IMR-90 (cell line): ENCODE results near the gene SHC2. TPM values are rescaled to one million over a fixed set of nuclear protein-coding genes. Genes with fewer than 3 reads are reported as not detected.

Experiments used
- ATAC-seq: fragments of 200-7000 bp; cut with Tn5 transposase; 2 replicates; pipeline ENCODE4 v1.9.1; 2020; ENCODE audit warnings: low read depth, mild to moderate bottlenecking, moderate library complexity
- BruUV-seq: library from RNA; stranded (reverse); fragments of 400-500 nt; replicated peaks from 2 replicates; lab custom pipeline; 2021; lab: Mats Ljungman, UMichigan
- CTCF ChIA-PET: fragments of 300-600 bp; formaldehyde crosslinking; extraction: SDS; loops from one replicate; lab custom pipeline; 2021; ENCODE audit warnings: antibody characterized with exemption; lab: Yijun Ruan, JAX
- POLR2A ChIA-PET: fragments of 300-600 bp; sonication (Branson Sonifier 250); formaldehyde crosslinking; loops from one replicate; lab custom pipeline; 2022; ENCODE audit warnings: antibody characterized with exemption; ENCODE audit not compliant: unreplicated experiment; lab: Charles Lee
- DNase-seq: peaks from one replicate; pipeline ENCODE4 v3.0.0; 2013
- H2AFZ ChIP-seq: replicated peaks from 2 replicates; pipeline ENCODE3; 2013; ENCODE audit warnings: low read length, mild to moderate bottlenecking; ENCODE audit not compliant: poor library complexity
- H2AK5ac ChIP-seq: 2 replicates; pipeline ENCODE4 v1.6.1; 2013; ENCODE audit warnings: low read depth, low read length, inconsistent platforms
- H2AK9ac ChIP-seq: replicated peaks from 2 replicates; pipeline ENCODE3; 2013; ENCODE audit warnings: mild to moderate bottlenecking, low read depth, low read length, moderate library complexity; ENCODE audit not compliant: poor library complexity
- H2BK120ac ChIP-seq: 2 replicates; pipeline ENCODE4 v1.6.1; 2013; ENCODE audit warnings: low read depth, low read length, inconsistent platforms
- H2BK15ac ChIP-seq: 3 replicates; pipeline ENCODE4 v1.6.1; 2013; ENCODE audit warnings: low read depth, low read length, inconsistent platforms
- H2BK20ac ChIP-seq: 2 replicates; pipeline ENCODE4 v1.6.1; 2013; ENCODE audit warnings: low read depth, mild to moderate bottlenecking, inconsistent platforms, low read length, moderate library complexity
- H2BK5ac ChIP-seq: 2 replicates; pipeline ENCODE4 v1.6.1; 2013; ENCODE audit warnings: mild to moderate bottlenecking, low read depth, low read length, inconsistent platforms; ENCODE audit not compliant: poor library complexity, severe bottlenecking
- H3K14ac ChIP-seq: replicated peaks from 2 replicates; pipeline ENCODE4 v1.6.1; 2013; ENCODE audit warnings: low read depth, low read length, inconsistent platforms
- H3K18ac ChIP-seq: 2 replicates; pipeline ENCODE4 v1.6.1; 2013; ENCODE audit warnings: low read depth, low read length, control low read depth
- H3K23ac ChIP-seq: 2 replicates; pipeline ENCODE4 v1.6.1; 2013; ENCODE audit warnings: low read depth, low read length, inconsistent platforms
- H3K27ac ChIP-seq: 2 replicates; pipeline ENCODE4 v1.5.1; 2013; ENCODE audit warnings: mild to moderate bottlenecking, control low read depth, low read length; ENCODE audit not compliant: insufficient read depth
- H3K27me3 ChIP-seq: 2 replicates; pipeline ENCODE4 v1.6.1; 2013; ENCODE audit warnings: low read length; ENCODE audit not compliant: control insufficient read depth, insufficient read depth
- H3K36me3 ChIP-seq: 2 replicates; pipeline ENCODE4 v1.6.1; 2013; ENCODE audit warnings: low read length, mixed read lengths; ENCODE audit not compliant: control insufficient read depth, insufficient read depth
- H3K4ac ChIP-seq: 2 replicates; pipeline ENCODE4 v1.6.1; 2013; ENCODE audit warnings: low read depth, low read length, inconsistent platforms
- H3K4me1 ChIP-seq: 2 replicates; pipeline ENCODE4 v1.6.1; 2013; ENCODE audit warnings: low read length, mixed read lengths; ENCODE audit not compliant: control insufficient read depth, insufficient read depth
- H3K4me2 ChIP-seq: 2 replicates; pipeline ENCODE4 v1.6.1; 2013; ENCODE audit warnings: low read depth, mild to moderate bottlenecking, control low read depth, low read length, moderate library complexity
- H3K4me3 ChIP-seq: 2 replicates; pipeline ENCODE4 v1.5.1; 2013; ENCODE audit warnings: low read depth, mild to moderate bottlenecking, control low read depth, low read length, moderate library complexity; ENCODE audit not compliant: insufficient read depth
- H3K56ac ChIP-seq: 2 replicates; pipeline ENCODE4 v1.6.1; 2013; ENCODE audit warnings: low read length, inconsistent platforms; ENCODE audit not compliant: insufficient read depth; ENCODE audit errors: extremely low read depth
- H3K79me1 ChIP-seq, 2 experiments: 2 replicates each; pipeline ENCODE4 v1.6.1; 2013; ENCODE audit warnings: low read length in 2 of 2, inconsistent platforms in 1 of 2, low read depth in 1 of 2
- H3K9ac ChIP-seq: 2 replicates; pipeline ENCODE4 v1.6.1; 2013; ENCODE audit warnings: low read depth, low read length, control low read depth
- H3K9me1 ChIP-seq: 2 replicates; pipeline ENCODE4 v1.6.1; 2013; ENCODE audit warnings: low read length, inconsistent platforms; ENCODE audit not compliant: insufficient read depth
- H3K9me3 ChIP-seq: 2 replicates; pipeline ENCODE4 v1.6.1; 2013; ENCODE audit warnings: low read length; ENCODE audit not compliant: control insufficient read depth, insufficient read depth
- H4K20me1 ChIP-seq: 2 replicates; pipeline ENCODE4 v1.6.1; 2013; ENCODE audit warnings: low read length, inconsistent platforms; ENCODE audit not compliant: insufficient read depth
- H4K5ac ChIP-seq: 2 replicates; pipeline ENCODE4 v1.6.1; 2013; ENCODE audit warnings: mild to moderate bottlenecking, low read depth, low read length, control low read depth
- H4K8ac ChIP-seq, 2 experiments: 2 replicates each; pipeline ENCODE4 v1.6.1; 2013; ENCODE audit warnings: low read depth in 2 of 2, low read length in 2 of 2, control low read depth in 1 of 2, inconsistent platforms in 1 of 2
- H4K91ac ChIP-seq: 2 replicates; pipeline ENCODE4 v1.6.1; 2013; ENCODE audit warnings: low read depth, low read length, inconsistent platforms; ENCODE audit not compliant: insufficient read depth
- BHLHE40 ChIP-seq: fragments of 150-350 bp; IDR thresholded peaks from 2 replicates; pipeline ENCODE4 v1.6.1; 2016; ENCODE audit warnings: mild to moderate bottlenecking, low read depth, low read length
- CHD1 ChIP-seq: IDR thresholded peaks from 2 replicates; pipeline ENCODE4 v1.6.1; 2012; ENCODE audit warnings: low read depth, low read length, improper control_type of control experiment
- FOS ChIP-seq: fragments of 150-350 bp; IDR thresholded peaks from 2 replicates; pipeline ENCODE4 v1.6.1; 2016; ENCODE audit warnings: low read depth, low read length
- MAFK ChIP-seq: IDR thresholded peaks from 2 replicates; pipeline ENCODE4 v1.6.1; 2012; ENCODE audit warnings: low read depth, low read length, improper control_type of control experiment
- MXI1 ChIP-seq: IDR thresholded peaks from 2 replicates; pipeline ENCODE4 v1.6.1; 2012; ENCODE audit warnings: low read depth, mild to moderate bottlenecking, low read length, moderate library complexity, borderline replicate concordance
- NFE2L2 ChIP-seq: fragments of 150-350 bp; IDR thresholded peaks from 2 replicates; pipeline ENCODE4 v1.6.1; 2016; ENCODE audit warnings: low read depth, mild to moderate bottlenecking, low read length
- POLR2A ChIP-seq: IDR thresholded peaks from 2 replicates; pipeline ENCODE4 v1.6.1; 2012; ENCODE audit warnings: mild to moderate bottlenecking, low read depth, low read length
- RAD21 ChIP-seq: IDR thresholded peaks from 2 replicates; pipeline ENCODE4 v1.6.1; 2012; ENCODE audit warnings: low read length, improper control_type of control experiment
- RCOR1 ChIP-seq: IDR thresholded peaks from 2 replicates; pipeline ENCODE4 v1.6.1; 2012; ENCODE audit warnings: mild to moderate bottlenecking, low read length, improper control_type of control experiment; ENCODE audit not compliant: insufficient replicate concordance
- SMC3 ChIP-seq: fragments of 150-350 bp; IDR thresholded peaks from 2 replicates; pipeline ENCODE4 v1.6.1; 2016; ENCODE audit warnings: low read depth, mild to moderate bottlenecking, antibody characterized with exemption, low read length, moderate library complexity
- WGBS, 2 experiments: methylation state at CpG; one replicate each; pipeline versions ENCODE4 v1.1.5 to v1.1.7; 2013; ENCODE audit warnings: missing lambda C conversion rate in 2 of 2; ENCODE audit not compliant: insufficient read length in 1 of 2; ENCODE audit errors: extremely low coverage in 2 of 2; 5-methylcytosine and 5-hydroxymethylcytosine counted together
- dilution Hi-C: fragments of 300-500 bp; cut with HindIII; formaldehyde crosslinking; loops from one replicate; pipeline ENCODE4 v1.14.3; 2018; ENCODE audit warnings: low sequenced_read_pairs; ENCODE audit not compliant: unreplicated experiment
- in situ Hi-C: fragments of 300-500 bp; cut with MboI; formaldehyde crosslinking; loops from 3 replicates; pipeline ENCODE4 v1.14.3; 2019; ENCODE audit warnings: low sequenced_read_pairs, inconsistent platforms, mixed read lengths
- intact Hi-C: fragments of 100-400 bp; cut with micrococcal nuclease; formaldehyde crosslinking; loops from 2 replicates; pipeline ENCODE4 v1.10.0; 2022
- polyA plus RNA-seq, 3 experiments: library from polyadenylated mRNA; depleted of rRNA; stranded (reverse); fragments of >200 nt; gene quantifications; 2 replicates each; pipeline ENCODE4 v1.2.3, GENCODE V29; 2012; ENCODE audit warnings: low replicate concordance in 1 of 3
- total RNA-seq: library from RNA; depleted of rRNA; stranded (reverse); fragments of >200 nt; gene quantifications from 2 replicates; pipeline ENCODE4 v1.2.3, GENCODE V29; 2012
- TF ChIP-seq, protein P1 (sequence below): fragments of 150-350 bp; IDR thresholded peaks from 2 replicates; pipeline ENCODE4 v1.6.1; 2017; ENCODE audit warnings: mild to moderate bottlenecking, antibody characterized with exemption, low read length, low read depth
- TF ChIP-seq, protein P2 (sequence below): fragments of 150-350 bp; IDR thresholded peaks from 2 replicates; pipeline ENCODE4 v1.6.1; 2016; ENCODE audit warnings: low read depth, mild to moderate bottlenecking, low read length, moderate library complexity, borderline replicate concordance
- TF ChIP-seq, protein P3 (sequence below): conservative IDR thresholded peaks from 2 replicates; pipeline ENCODE4 v1.5.1; 2012; ENCODE audit warnings: mild to moderate bottlenecking, low read depth, low read length, improper control_type of control experiment

The SHC2 gene
- total and polyA plus RNA-seq, 2 of the 4 experiments (the other 2 are of a cell fraction): 0.68 TPM; not detected in 1

DNA sequence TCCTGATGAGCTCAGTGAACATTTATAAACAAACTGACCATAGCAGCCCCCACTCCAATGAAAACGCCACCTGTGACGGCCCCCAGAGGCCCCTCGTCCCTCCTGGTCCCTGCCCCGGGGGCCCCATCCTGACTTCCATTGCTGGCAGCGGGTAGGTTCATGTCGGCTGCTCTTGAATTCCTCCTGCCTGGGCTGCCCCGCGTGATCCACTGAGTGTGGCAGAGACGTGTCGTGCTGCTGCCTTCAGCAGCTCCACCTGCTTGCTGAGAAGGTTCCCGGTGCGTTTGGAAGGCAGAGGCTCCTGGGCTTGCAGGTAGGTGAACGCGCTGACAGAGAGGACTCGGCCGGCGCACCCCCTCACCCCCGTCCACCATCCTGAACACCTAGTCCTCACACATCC, 63.5 kb downstream of the SHC2 start:
- no peak for TF ChIP-seq NFE2L2
- no peak for TF ChIP-seq RCOR1
- TF ChIP-seq, protein P1, sequence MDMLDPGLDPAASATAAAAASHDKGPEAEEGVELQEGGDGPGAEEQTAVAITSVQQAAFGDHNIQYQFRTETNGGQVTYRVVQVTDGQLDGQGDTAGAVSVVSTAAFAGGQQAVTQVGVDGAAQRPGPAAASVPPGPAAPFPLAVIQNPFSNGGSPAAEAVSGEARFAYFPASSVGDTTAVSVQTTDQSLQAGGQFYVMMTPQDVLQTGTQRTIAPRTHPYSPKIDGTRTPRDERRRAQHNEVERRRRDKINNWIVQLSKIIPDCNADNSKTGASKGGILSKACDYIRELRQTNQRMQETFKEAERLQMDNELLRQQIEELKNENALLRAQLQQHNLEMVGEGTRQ: no peak
- TF ChIP-seq RAD21: no peak
- TF ChIP-seq POLR2A: no peak
- TF ChIP-seq, protein P2, sequence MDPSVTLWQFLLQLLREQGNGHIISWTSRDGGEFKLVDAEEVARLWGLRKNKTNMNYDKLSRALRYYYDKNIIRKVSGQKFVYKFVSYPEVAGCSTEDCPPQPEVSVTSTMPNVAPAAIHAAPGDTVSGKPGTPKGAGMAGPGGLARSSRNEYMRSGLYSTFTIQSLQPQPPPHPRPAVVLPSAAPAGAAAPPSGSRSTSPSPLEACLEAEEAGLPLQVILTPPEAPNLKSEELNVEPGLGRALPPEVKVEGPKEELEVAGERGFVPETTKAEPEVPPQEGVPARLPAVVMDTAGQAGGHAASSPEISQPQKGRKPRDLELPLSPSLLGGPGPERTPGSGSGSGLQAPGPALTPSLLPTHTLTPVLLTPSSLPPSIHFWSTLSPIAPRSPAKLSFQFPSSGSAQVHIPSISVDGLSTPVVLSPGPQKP: no peak
- TF ChIP-seq CHD1: no peak
- TF ChIP-seq, protein P3, sequence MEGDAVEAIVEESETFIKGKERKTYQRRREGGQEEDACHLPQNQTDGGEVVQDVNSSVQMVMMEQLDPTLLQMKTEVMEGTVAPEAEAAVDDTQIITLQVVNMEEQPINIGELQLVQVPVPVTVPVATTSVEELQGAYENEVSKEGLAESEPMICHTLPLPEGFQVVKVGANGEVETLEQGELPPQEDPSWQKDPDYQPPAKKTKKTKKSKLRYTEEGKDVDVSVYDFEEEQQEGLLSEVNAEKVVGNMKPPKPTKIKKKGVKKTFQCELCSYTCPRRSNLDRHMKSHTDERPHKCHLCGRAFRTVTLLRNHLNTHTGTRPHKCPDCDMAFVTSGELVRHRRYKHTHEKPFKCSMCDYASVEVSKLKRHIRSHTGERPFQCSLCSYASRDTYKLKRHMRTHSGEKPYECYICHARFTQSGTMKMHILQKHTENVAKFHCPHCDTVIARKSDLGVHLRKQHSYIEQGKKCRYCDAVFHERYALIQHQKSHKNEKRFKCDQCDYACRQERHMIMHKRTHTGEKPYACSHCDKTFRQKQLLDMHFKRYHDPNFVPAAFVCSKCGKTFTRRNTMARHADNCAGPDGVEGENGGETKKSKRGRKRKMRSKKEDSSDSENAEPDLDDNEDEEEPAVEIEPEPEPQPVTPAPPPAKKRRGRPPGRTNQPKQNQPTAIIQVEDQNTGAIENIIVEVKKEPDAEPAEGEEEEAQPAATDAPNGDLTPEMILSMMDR: no peak
- TF ChIP-seq SMC3: no peak
- no peak for TF ChIP-seq MAFK
- TF ChIP-seq MXI1: no peak
- no peak for TF ChIP-seq FOS
- no peak for TF ChIP-seq BHLHE40
- BruUV-seq: no TSS peak
- H3K56ac ChIP-seq: no peak overlapping the region
- no peaks in the 10 kb centered on the region for H3K9me1 ChIP-seq
- H2AK9ac ChIP-seq: no peak overlapping the region
- no peaks in the 10 kb centered on the region for H3K79me1 ChIP-seq
- 47% methylated on average over 9 of the region's 18 CpGs; no CpG with 5 or more reads in 1 of the 2 experiments for WGBS, 2 experiments
- H3K14ac ChIP-seq: no peak overlapping the region
- H3K4me3 ChIP-seq: no peak overlapping the region
- POLR2A ChIA-PET: no interaction called here
- no peak overlapping the region for H4K5ac ChIP-seq
- H4K20me1 ChIP-seq: no peaks in the 10 kb centered on the region
- no peak overlapping the region for H3K4me2 ChIP-seq
- H3K9me3 ChIP-seq: peaks cover 7% of the 10 kb centered on the region; the same call in 1 of the 2 replicates
- no peaks in the 10 kb centered on the region for H3K36me3 ChIP-seq
- dilution Hi-C loops: no loop called here
- DNase-seq (no peak), ATAC-seq (peak; percentile 17; the same call in 1 of the 2 replicates)
- no peak overlapping the region for H3K9ac ChIP-seq
- H2BK15ac ChIP-seq: no peak overlapping the region
- H3K23ac ChIP-seq: no peak overlapping the region
- no peak overlapping the region for H2BK120ac ChIP-seq
- H2BK5ac ChIP-seq: no peak overlapping the region
- in situ Hi-C loops: no loop called here
- H2AFZ ChIP-seq: no peak overlapping the region
- H4K91ac ChIP-seq: no peak overlapping the region
- H3K27ac ChIP-seq: no peak overlapping the region
- no peaks in the 10 kb centered on the region for H3K4me1 ChIP-seq
- H3K4ac ChIP-seq: no peak overlapping the region
- peaks cover 2% of the 10 kb centered on the region; the same call in 1 of the 2 replicates for H3K27me3 ChIP-seq
- intact Hi-C loops: no loop called here
- no peak overlapping the region for H4K8ac ChIP-seq
- H2BK20ac ChIP-seq: no peak overlapping the region
- CTCF ChIA-PET: no interaction called here
- no peak overlapping the region for H2AK5ac ChIP-seq
- H3K18ac ChIP-seq: no peak overlapping the region
